Cardiac ventricle fibroblast (primary cell): ENCODE results near the gene SLITRK5. TPM values are rescaled to one million over a fixed set of nuclear protein-coding genes. Genes with fewer than 3 reads are reported as not detected.

Experiments
- total RNA-seq: library from RNA; depleted of rRNA; stranded (reverse); fragments of >200 nt; gene quantifications from 2 replicates; pipeline ENCODE4 v1.2.3, GENCODE V29; 2015

The SLITRK5 gene, protein sequence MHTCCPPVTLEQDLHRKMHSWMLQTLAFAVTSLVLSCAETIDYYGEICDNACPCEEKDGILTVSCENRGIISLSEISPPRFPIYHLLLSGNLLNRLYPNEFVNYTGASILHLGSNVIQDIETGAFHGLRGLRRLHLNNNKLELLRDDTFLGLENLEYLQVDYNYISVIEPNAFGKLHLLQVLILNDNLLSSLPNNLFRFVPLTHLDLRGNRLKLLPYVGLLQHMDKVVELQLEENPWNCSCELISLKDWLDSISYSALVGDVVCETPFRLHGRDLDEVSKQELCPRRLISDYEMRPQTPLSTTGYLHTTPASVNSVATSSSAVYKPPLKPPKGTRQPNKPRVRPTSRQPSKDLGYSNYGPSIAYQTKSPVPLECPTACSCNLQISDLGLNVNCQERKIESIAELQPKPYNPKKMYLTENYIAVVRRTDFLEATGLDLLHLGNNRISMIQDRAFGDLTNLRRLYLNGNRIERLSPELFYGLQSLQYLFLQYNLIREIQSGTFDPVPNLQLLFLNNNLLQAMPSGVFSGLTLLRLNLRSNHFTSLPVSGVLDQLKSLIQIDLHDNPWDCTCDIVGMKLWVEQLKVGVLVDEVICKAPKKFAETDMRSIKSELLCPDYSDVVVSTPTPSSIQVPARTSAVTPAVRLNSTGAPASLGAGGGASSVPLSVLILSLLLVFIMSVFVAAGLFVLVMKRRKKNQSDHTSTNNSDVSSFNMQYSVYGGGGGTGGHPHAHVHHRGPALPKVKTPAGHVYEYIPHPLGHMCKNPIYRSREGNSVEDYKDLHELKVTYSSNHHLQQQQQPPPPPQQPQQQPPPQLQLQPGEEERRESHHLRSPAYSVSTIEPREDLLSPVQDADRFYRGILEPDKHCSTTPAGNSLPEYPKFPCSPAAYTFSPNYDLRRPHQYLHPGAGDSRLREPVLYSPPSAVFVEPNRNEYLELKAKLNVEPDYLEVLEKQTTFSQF
- total RNA-seq = under 0.01 TPM in 1 of 2 replicates, not detected in the other

DNA sequence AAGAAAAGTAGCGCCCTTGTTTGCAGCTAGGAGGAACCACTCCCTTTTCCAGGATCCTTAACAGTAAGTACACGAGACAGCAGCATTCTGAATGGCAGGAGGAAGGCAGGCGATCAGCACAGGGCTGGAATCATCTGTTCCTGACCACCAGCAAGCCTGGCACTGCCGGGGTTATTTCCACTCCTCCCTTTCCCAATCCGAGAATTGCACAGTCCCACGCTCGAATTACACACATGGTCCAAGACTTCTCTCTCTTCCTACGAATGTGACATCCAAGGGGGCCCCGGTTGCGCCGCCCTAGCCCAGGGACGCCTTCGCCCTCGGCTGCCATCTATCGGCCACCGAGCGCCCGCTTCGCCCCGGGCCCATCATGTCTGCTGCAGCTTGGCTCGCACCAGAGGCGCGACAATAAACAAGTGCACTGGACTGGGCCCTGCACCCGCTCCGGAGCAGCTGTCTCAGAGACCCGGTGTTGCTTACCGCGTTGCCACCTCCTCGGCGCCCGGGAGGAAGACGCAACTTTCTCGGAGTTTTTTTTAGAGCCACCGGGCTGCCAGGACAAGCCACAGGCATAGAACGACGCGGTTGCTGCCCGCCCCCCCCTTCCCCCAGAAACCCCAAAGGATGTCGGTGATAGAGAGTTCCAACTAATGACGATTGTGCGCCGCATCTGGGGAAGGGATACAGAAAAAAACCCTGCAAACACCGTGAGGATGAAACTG is at the start of gene SLITRK5:
TSS of gene SLITRK5 (plus strand) at position 341 of the 722 bp plus-strand sequence. CDS start 4,018 bp downstream, outside the sequence.

